MM.1S (cell line): ENCODE data around the gene RABEP1.

Experiments
- EZH2 ChIP-seq: fragments of 300-600 bp; sonication (generic); optimal IDR thresholded peaks from 2 replicates; pipeline ENCODE3; 2017; ENCODE audit warnings: low read depth, mild to moderate bottlenecking, antibody characterized with exemption, low read length, mixed read lengths
- EZH2phosphoT487 ChIP-seq: fragments of 300-600 bp; sonication (generic); IDR thresholded peaks from 2 replicates; pipeline ENCODE4 v1.6.1; 2018; ENCODE audit warnings: antibody characterized with exemption, low read length
- TF ChIP-seq, protein P1 (sequence below): fragments of 300-600 bp; sonication (generic); IDR thresholded peaks from 2 replicates; pipeline ENCODE4 v1.5.1; 2016; ENCODE audit warnings: antibody characterized with exemption, low read length, mixed read lengths

DNA sequence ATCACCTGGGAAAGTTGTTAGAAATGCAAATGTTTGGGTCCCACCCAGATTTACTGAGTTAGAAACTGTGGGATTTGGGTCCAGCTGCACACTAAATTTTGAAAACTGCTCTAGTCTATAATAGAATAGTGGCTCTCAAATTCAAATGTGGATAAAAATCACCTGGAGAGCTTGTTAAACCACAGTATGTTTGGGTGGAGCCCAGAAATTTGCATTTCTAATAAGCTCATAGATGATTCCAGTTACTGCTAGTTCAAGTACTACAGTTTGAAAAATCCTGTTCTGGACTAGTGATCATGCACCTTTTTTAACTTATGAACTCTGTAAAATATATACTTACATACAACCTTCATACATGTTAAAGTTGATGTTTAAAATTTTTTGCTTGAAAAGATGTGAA lies 27.8 kb downstream of the RABEP1 start:
- TF ChIP-seq, protein P1, sequence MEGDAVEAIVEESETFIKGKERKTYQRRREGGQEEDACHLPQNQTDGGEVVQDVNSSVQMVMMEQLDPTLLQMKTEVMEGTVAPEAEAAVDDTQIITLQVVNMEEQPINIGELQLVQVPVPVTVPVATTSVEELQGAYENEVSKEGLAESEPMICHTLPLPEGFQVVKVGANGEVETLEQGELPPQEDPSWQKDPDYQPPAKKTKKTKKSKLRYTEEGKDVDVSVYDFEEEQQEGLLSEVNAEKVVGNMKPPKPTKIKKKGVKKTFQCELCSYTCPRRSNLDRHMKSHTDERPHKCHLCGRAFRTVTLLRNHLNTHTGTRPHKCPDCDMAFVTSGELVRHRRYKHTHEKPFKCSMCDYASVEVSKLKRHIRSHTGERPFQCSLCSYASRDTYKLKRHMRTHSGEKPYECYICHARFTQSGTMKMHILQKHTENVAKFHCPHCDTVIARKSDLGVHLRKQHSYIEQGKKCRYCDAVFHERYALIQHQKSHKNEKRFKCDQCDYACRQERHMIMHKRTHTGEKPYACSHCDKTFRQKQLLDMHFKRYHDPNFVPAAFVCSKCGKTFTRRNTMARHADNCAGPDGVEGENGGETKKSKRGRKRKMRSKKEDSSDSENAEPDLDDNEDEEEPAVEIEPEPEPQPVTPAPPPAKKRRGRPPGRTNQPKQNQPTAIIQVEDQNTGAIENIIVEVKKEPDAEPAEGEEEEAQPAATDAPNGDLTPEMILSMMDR, result no peak
- no peak for TF ChIP-seq EZH2
- TF ChIP-seq EZH2phosphoT487, result no peak
